Activated CD4-positive, alpha-beta memory T cell treated with anti-CD3 and anti-CD28 coated beads for 36 hours (primary cell): ENCODE measurements around the gene PAMR1. TPM values are rescaled to one million over a fixed set of nuclear protein-coding genes. Genes with fewer than 3 reads are reported as not detected.
"Not testable (repeated sequence)": the region's sequence is repeated elsewhere in the genome, so short reads cannot be mapped to it uniquely, and the experiment has no call there.

Source experiments
- CTCF ChIA-PET: fragments of 350-600 bp; sonication (Branson Sonifier 250); formaldehyde crosslinking; loops from one replicate; lab custom pipeline; 2021; ENCODE audit warnings: antibody characterized with exemption, inconsistent platforms; lab: Charles Lee
- POLR2A ChIA-PET: fragments of 350-600 bp; sonication (Branson Sonifier 250); formaldehyde crosslinking; loops from one replicate; lab custom pipeline; 2021; ENCODE audit warnings: antibody characterized with exemption; lab: Charles Lee
- DNase-seq: peaks from one replicate; pipeline ENCODE4 v3.0.0-alpha.2; 2020
- H3K27ac Mint-ChIP-seq: one replicate; pipeline ENCODE4 v1.8.0; 2021; ENCODE audit warnings: mixed read lengths
- H3K27me3 Mint-ChIP-seq: one replicate; pipeline ENCODE4 v1.8.0; 2021; ENCODE audit warnings: mixed read lengths
- H3K36me3 Mint-ChIP-seq: one replicate; pipeline ENCODE4 v1.8.0; 2021; ENCODE audit warnings: mixed read lengths
- H3K4me1 Mint-ChIP-seq: one replicate; pipeline ENCODE4 v1.8.0; 2021; ENCODE audit warnings: low read depth, mixed read lengths
- H3K4me3 Mint-ChIP-seq: one replicate; pipeline ENCODE4 v1.8.0; 2021; ENCODE audit warnings: mild to moderate bottlenecking, mixed read lengths
- H3K9me3 Mint-ChIP-seq: one replicate; pipeline ENCODE4 v1.8.0; 2021; ENCODE audit warnings: mixed read lengths
- intact Hi-C: fragments of 100-400 bp; cut with micrococcal nuclease; formaldehyde crosslinking; loops from one replicate; pipeline ENCODE4 v1.15.1; 2023
- total RNA-seq, 2 experiments: library from RNA; stranded (reverse); gene quantifications; one replicate each; pipeline ENCODE4 v1.2.3, GENCODE V29; 2021

The PAMR1 gene
- total RNA-seq, 2 experiments from 2014 or later = not detected

- intact Hi-C loops = no loop called here
- Mint-ChIP-seq H3K36me3 (no peaks in the 10 kb centered on the region), H3K4me3 (no peak overlapping the region), H3K4me1 (no peaks in the 10 kb centered on the region), H3K27ac (no peak overlapping the region), H3K9me3 (no peaks in the 10 kb centered on the region), H3K27me3 (peaks cover 19% of the 10 kb centered on the region)
- DNase-seq = no peak
- ChIA-PET POLR2A (no interaction called here), CTCF (no interaction called here)
Observed at GRCh38 chr11:35553831-35554230, 28.4 kb upstream of the PAMR1 start.

GRCh38 chr11:35553021-35553420 is 27.6 kb upstream of the PAMR1 start:
- H3K27ac Mint-ChIP-seq = no peak overlapping the region
- no peak for DNase-seq
- intact Hi-C loops = no loop called here
- peaks cover 25% of the 10 kb centered on the region for H3K27me3 Mint-ChIP-seq
- no peaks in the 10 kb centered on the region for H3K9me3 Mint-ChIP-seq
- ChIA-PET CTCF (no interaction called here), POLR2A (no interaction called here)
- no peaks in the 10 kb centered on the region for H3K4me1 Mint-ChIP-seq
- H3K36me3 Mint-ChIP-seq = no peaks in the 10 kb centered on the region
- H3K4me3 Mint-ChIP-seq = no peak overlapping the region

GRCh38 chr11:35552616-35553015 is 27.2 kb upstream of the PAMR1 start:
- H3K27me3 Mint-ChIP-seq = peaks cover 27% of the 10 kb centered on the region
- CTCF ChIA-PET = no interaction called here

GRCh38 chr11:35550374-35551036 is 25.1 kb upstream of the PAMR1 start:
- no peak overlapping the region for H3K4me3 Mint-ChIP-seq
- H3K36me3 Mint-ChIP-seq = no peaks in the 10 kb centered on the region
- DNase-seq = no peak
- CTCF ChIA-PET = no interaction called here
- peaks cover 25% of the 10 kb centered on the region for H3K27me3 Mint-ChIP-seq
- no peaks in the 10 kb centered on the region for H3K9me3 Mint-ChIP-seq
- POLR2A ChIA-PET = no interaction called here
- intact Hi-C loops = no loop called here
- H3K4me1 Mint-ChIP-seq = no peaks in the 10 kb centered on the region
- no peak overlapping the region for H3K27ac Mint-ChIP-seq

More at GRCh38 chr11:35552616-35553015, 27.2 kb upstream of the PAMR1 start:
- H3K9me3 Mint-ChIP-seq = no peaks in the 10 kb centered on the region
- no peaks in the 10 kb centered on the region for H3K4me1 Mint-ChIP-seq
- no peak overlapping the region for H3K27ac Mint-ChIP-seq
- intact Hi-C loops = no loop called here
- no peaks in the 10 kb centered on the region for H3K36me3 Mint-ChIP-seq
- POLR2A ChIA-PET = no interaction called here
- H3K4me3 Mint-ChIP-seq = no peak overlapping the region
- DNase-seq = no peak

- ChIA-PET POLR2A (no interaction called here), CTCF (no interaction called here)
- intact Hi-C loops = no loop called here
- no peak overlapping the region for H3K4me3 Mint-ChIP-seq
- H3K27me3 Mint-ChIP-seq = peaks cover 25% of the 10 kb centered on the region
- H3K9me3 Mint-ChIP-seq = no peaks in the 10 kb centered on the region
- no peak overlapping the region for H3K27ac Mint-ChIP-seq
- no peaks in the 10 kb centered on the region for H3K4me1 Mint-ChIP-seq
- H3K36me3 Mint-ChIP-seq = no peaks in the 10 kb centered on the region
- DNase-seq = no peak
Observed at GRCh38 chr11:35549787-35550186, 24.4 kb upstream of the PAMR1 start.

- Mint-ChIP-seq H3K4me3 (no peak overlapping the region), H3K36me3 (no peaks in the 10 kb centered on the region), H3K27me3 (peaks cover 22% of the 10 kb centered on the region), H3K27ac (no peak overlapping the region), H3K9me3 (no peaks in the 10 kb centered on the region), H3K4me1 (no peaks in the 10 kb centered on the region)
- DNase-seq = no peak
- ChIA-PET POLR2A (no interaction called here), CTCF (no interaction called here)
- intact Hi-C loops = no loop called here
Observed at GRCh38 chr11:35548925-35549561, 23.6 kb upstream of the PAMR1 start.

- H3K4me3 Mint-ChIP-seq, DNase-seq, H3K27ac Mint-ChIP-seq, POLR2A ChIA-PET, H3K4me1 Mint-ChIP-seq, H3K9me3 Mint-ChIP-seq, intact Hi-C loops, H3K36me3 Mint-ChIP-seq: not testable (repeated sequence)
- CTCF ChIA-PET = interaction anchor here (1.5 kb wide), 1 partner anchor 962 kb away, joined by 3 read pairs; no protein-coding TSS in a partner anchor
- peaks cover 19% of the 10 kb centered on the region for H3K27me3 Mint-ChIP-seq
Observed at GRCh38 chr11:35547995-35548394, 22.6 kb upstream of the PAMR1 start.

GRCh38 chr11:35546317-35546716 is 20.9 kb upstream of the PAMR1 start:
- intact Hi-C loops = no loop called here
- Mint-ChIP-seq H3K27me3 (peaks cover 16% of the 10 kb centered on the region), H3K4me3 (no peak overlapping the region), H3K9me3 (no peaks in the 10 kb centered on the region), H3K4me1 (no peaks in the 10 kb centered on the region), H3K27ac (no peak overlapping the region), H3K36me3 (no peaks in the 10 kb centered on the region)
- ChIA-PET POLR2A (no interaction called here), CTCF (no interaction called here)
- DNase-seq = no peak

GRCh38 chr11:35545391-35546003 is 20.1 kb upstream of the PAMR1 start:
- no peak overlapping the region for H3K27ac Mint-ChIP-seq
- H3K36me3 Mint-ChIP-seq = no peaks in the 10 kb centered on the region
- POLR2A ChIA-PET = no interaction called here
- no peak overlapping the region for H3K4me3 Mint-ChIP-seq
- no peak for DNase-seq
- no peaks in the 10 kb centered on the region for H3K4me1 Mint-ChIP-seq
- CTCF ChIA-PET = no interaction called here
- H3K27me3 Mint-ChIP-seq = peaks cover 15% of the 10 kb centered on the region
- intact Hi-C loops = no loop called here
- H3K9me3 Mint-ChIP-seq = no peaks in the 10 kb centered on the region

GRCh38 chr11:35543481-35543880 is 18.1 kb upstream of the PAMR1 start:
- Mint-ChIP-seq H3K27me3 (peaks cover 9% of the 10 kb centered on the region), H3K36me3 (no peaks in the 10 kb centered on the region), H3K9me3 (no peaks in the 10 kb centered on the region), H3K4me3 (no peak overlapping the region), H3K27ac (no peak overlapping the region), H3K4me1 (no peaks in the 10 kb centered on the region)
- ChIA-PET POLR2A (no interaction called here), CTCF (no interaction called here)
- DNase-seq = no peak
- intact Hi-C loops = no loop called here

GRCh38 chr11:35541621-35542375 is 16.4 kb upstream of the PAMR1 start:
- ChIA-PET POLR2A (no interaction called here), CTCF (interaction anchor here (0.7 kb wide), 1 partner anchor 57 kb away, joined by 3 read pairs; no protein-coding TSS in a partner anchor)
- Mint-ChIP-seq H3K9me3 (no peaks in the 10 kb centered on the region), H3K36me3 (no peaks in the 10 kb centered on the region), H3K4me3 (no peak overlapping the region), H3K27ac (no peak overlapping the region), H3K27me3 (peaks cover 6% of the 10 kb centered on the region), H3K4me1 (no peaks in the 10 kb centered on the region)
- intact Hi-C loops = no loop called here
- DNase-seq = no peak

- H3K27me3 Mint-ChIP-seq = peaks cover 6% of the 10 kb centered on the region
- POLR2A ChIA-PET = no interaction called here
- H3K4me3 Mint-ChIP-seq = no peak overlapping the region
Observed at GRCh38 chr11:35540526-35540925, 15.1 kb upstream of the PAMR1 start.

More at GRCh38 chr11:35540526-35540925, 15.1 kb upstream of the PAMR1 start:
- no peak for DNase-seq
- Mint-ChIP-seq H3K9me3 (no peaks in the 10 kb centered on the region), H3K4me1 (no peaks in the 10 kb centered on the region), H3K27ac (no peak overlapping the region), H3K36me3 (no peaks in the 10 kb centered on the region)
- CTCF ChIA-PET = no interaction called here
- intact Hi-C loops = no loop called here
